Neural cell (in vitro differentiated cells): ENCODE results near the gene PLA2G4E. TPM values are rescaled to one million over a fixed set of nuclear protein-coding genes. Genes with fewer than 3 reads are reported as not detected.

Experiments used
- H2AFZ ChIP-seq: fragments of 200-600, 300-800 bp; sonication (generic), shearing (Covaris generic); 2 replicates; pipeline ENCODE4 v1.6.0; 2014; ENCODE audit warnings: low read depth, mild to moderate bottlenecking, antibody characterized with exemption, low read length, moderate library complexity
- H3F3A ChIP-seq: fragments of 200-600 bp; shearing (Covaris generic); 2 replicates; pipeline ENCODE4 v1.6.1; 2016; ENCODE audit warnings: mild to moderate bottlenecking, moderate library complexity, mixed read lengths, antibody characterized with exemption, low read length; ENCODE audit not compliant: insufficient read depth, poor library complexity, severe bottlenecking
- H3K27ac ChIP-seq: fragments of 200-600, 300-800 bp; sonication (generic), shearing (Covaris generic); 2 replicates; pipeline ENCODE4 v1.5.1; 2014; ENCODE audit warnings: mild to moderate bottlenecking, low read length, moderate library complexity
- H3K27me3 ChIP-seq: fragments of 300-800, 200-600 bp; sonication (generic), shearing (Covaris generic); 2 replicates; pipeline ENCODE4 v1.6.0; 2014; ENCODE audit warnings: mild to moderate bottlenecking, low read depth, low read length, moderate library complexity; ENCODE audit not compliant: insufficient read depth
- H3K36me3 ChIP-seq: fragments of 300-800, 200-600 bp; sonication (generic), shearing (Covaris generic); 2 replicates; pipeline ENCODE4 v1.5.1; 2014; ENCODE audit warnings: mild to moderate bottlenecking, antibody characterized with exemption, low read length, moderate library complexity; ENCODE audit not compliant: insufficient read depth
- H3K4me2 ChIP-seq: fragments of 300-800, 200-600 bp; sonication (generic), shearing (Covaris generic); 2 replicates; pipeline ENCODE4 v1.6.0; 2014; ENCODE audit warnings: mild to moderate bottlenecking, low read length
- H3K4me3 ChIP-seq: fragments of 300-800, 200-600 bp; sonication (generic), shearing (Covaris generic); 2 replicates; pipeline ENCODE4 v1.5.1; 2014; ENCODE audit warnings: mild to moderate bottlenecking, low read length, moderate library complexity
- H3K79me2 ChIP-seq: fragments of 200-600 bp; shearing (Covaris generic); replicated peaks from 2 replicates; pipeline ENCODE4 v1.6.0; 2014; ENCODE audit warnings: mild to moderate bottlenecking, low read length, moderate library complexity; ENCODE audit not compliant: insufficient read depth
- H3K9ac ChIP-seq: fragments of 300-800, 200-600 bp; sonication (generic), shearing (Covaris generic); 2 replicates; pipeline ENCODE4 v1.6.1; 2016; ENCODE audit warnings: mild to moderate bottlenecking, low read length, mixed read lengths
- H3K9me2 ChIP-seq: fragments of 200-600 bp; shearing (Covaris generic); 2 replicates; pipeline ENCODE4 v1.6.1; 2016; ENCODE audit warnings: mild to moderate bottlenecking, low read length, mixed read lengths; ENCODE audit not compliant: insufficient read depth
- H3K9me3 ChIP-seq: fragments of 200-600, 300-800 bp; sonication (generic), shearing (Covaris generic); 2 replicates; pipeline ENCODE4 v1.6.1; 2016; ENCODE audit warnings: mild to moderate bottlenecking, mixed run types, low read length, moderate library complexity, mixed read lengths
- H4K20me1 ChIP-seq: fragments of 200-600 bp; shearing (Covaris generic); 2 replicates; pipeline ENCODE4 v1.6.1; 2016; ENCODE audit warnings: mild to moderate bottlenecking, mixed run types; ENCODE audit not compliant: insufficient read depth
- EP300 ChIP-seq: fragments of 450-650 bp; conservative IDR thresholded peaks from 2 replicates; pipeline ENCODE4 v1.6.1; 2014; ENCODE audit warnings: antibody characterized with exemption, mild to moderate bottlenecking, moderate library complexity; ENCODE audit not compliant: poor library complexity, severe bottlenecking
- EZH2 ChIP-seq: fragments of 200-600, 300-800 bp; shearing (Covaris generic), sonication (generic); IDR thresholded peaks from 2 replicates; pipeline ENCODE4 v1.6.1; 2014; ENCODE audit warnings: antibody characterized with exemption, low read length, borderline replicate concordance, mild to moderate bottlenecking; ENCODE audit not compliant: insufficient read depth, poor library complexity, severe bottlenecking
- MXI1 ChIP-seq: fragments of 450-650 bp; conservative IDR thresholded peaks from 2 replicates; pipeline ENCODE4 v1.6.1; 2014; ENCODE audit warnings: antibody characterized with exemption, mild to moderate bottlenecking; ENCODE audit not compliant: poor library complexity, severe bottlenecking
- POLR2AphosphoS5 ChIP-seq: IDR thresholded peaks from 2 replicates; pipeline ENCODE4 v1.6.1; 2012
- RAD21 ChIP-seq: fragments of 450-650 bp; conservative IDR thresholded peaks from 2 replicates; pipeline ENCODE4 v1.6.1; 2014; ENCODE audit warnings: antibody characterized with exemption, mild to moderate bottlenecking, moderate library complexity
- SMC3 ChIP-seq: fragments of 450-650 bp; conservative IDR thresholded peaks from 2 replicates; pipeline ENCODE4 v1.6.1; 2014; ENCODE audit warnings: antibody characterized with exemption, mild to moderate bottlenecking, moderate library complexity; ENCODE audit not compliant: poor library complexity
- TAF1 ChIP-seq: IDR thresholded peaks from 2 replicates; pipeline ENCODE4 v1.6.1; 2012; ENCODE audit warnings: low read depth
- polyA plus RNA-seq: library from polyadenylated mRNA; depleted of rRNA; stranded (reverse); fragments of >200 nt; gene quantifications from 2 replicates; pipeline ENCODE4 v1.2.3, GENCODE V29; 2014
- TF ChIP-seq, protein P1 (sequence below): fragments of 450-650 bp; IDR thresholded peaks from 2 replicates; pipeline ENCODE4 v1.5.1; 2014; ENCODE audit warnings: antibody characterized with exemption, mild to moderate bottlenecking, moderate library complexity; ENCODE audit not compliant: poor library complexity, severe bottlenecking
- TF ChIP-seq, protein P2 (sequence below): IDR thresholded peaks from 2 replicates; pipeline ENCODE4 v1.6.1; 2012; ENCODE audit warnings: borderline replicate concordance

PLA2G4E gene
- polyA plus RNA-seq, 1 donor from 2014 or later: not detected

DNA sequence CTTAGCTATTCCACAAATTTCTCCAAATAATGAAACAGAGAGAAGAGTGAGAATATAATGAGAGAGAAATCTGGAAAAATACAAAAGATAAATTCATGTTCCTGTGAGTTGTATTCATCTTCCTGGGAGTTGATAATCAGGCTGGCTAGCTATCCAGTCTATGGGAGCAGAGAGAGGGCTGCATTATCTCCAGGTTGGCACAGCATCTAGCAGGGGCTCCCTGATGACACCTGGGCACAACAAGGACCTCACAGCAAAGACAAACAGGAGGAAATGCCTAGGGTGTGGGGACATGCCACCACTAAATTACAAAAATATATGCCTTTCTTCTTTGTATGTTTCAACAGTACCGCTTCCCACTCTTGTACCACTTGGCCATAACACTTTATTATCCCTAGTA, 50.4 kb downstream of the PLA2G4E start:
- H2AFZ ChIP-seq: no peak overlapping the region
- peaks cover 26% of the 10 kb centered on the region for H3K27me3 ChIP-seq
- TF ChIP-seq EZH2 (no peak), MXI1 (no peak), EP300 (no peak), RAD21 (no peak), SMC3 (no peak), TAF1 (no peak), POLR2AphosphoS5 (no peak)
- TF ChIP-seq, protein P1, sequence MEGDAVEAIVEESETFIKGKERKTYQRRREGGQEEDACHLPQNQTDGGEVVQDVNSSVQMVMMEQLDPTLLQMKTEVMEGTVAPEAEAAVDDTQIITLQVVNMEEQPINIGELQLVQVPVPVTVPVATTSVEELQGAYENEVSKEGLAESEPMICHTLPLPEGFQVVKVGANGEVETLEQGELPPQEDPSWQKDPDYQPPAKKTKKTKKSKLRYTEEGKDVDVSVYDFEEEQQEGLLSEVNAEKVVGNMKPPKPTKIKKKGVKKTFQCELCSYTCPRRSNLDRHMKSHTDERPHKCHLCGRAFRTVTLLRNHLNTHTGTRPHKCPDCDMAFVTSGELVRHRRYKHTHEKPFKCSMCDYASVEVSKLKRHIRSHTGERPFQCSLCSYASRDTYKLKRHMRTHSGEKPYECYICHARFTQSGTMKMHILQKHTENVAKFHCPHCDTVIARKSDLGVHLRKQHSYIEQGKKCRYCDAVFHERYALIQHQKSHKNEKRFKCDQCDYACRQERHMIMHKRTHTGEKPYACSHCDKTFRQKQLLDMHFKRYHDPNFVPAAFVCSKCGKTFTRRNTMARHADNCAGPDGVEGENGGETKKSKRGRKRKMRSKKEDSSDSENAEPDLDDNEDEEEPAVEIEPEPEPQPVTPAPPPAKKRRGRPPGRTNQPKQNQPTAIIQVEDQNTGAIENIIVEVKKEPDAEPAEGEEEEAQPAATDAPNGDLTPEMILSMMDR: no peak
- TF ChIP-seq, protein P2, sequence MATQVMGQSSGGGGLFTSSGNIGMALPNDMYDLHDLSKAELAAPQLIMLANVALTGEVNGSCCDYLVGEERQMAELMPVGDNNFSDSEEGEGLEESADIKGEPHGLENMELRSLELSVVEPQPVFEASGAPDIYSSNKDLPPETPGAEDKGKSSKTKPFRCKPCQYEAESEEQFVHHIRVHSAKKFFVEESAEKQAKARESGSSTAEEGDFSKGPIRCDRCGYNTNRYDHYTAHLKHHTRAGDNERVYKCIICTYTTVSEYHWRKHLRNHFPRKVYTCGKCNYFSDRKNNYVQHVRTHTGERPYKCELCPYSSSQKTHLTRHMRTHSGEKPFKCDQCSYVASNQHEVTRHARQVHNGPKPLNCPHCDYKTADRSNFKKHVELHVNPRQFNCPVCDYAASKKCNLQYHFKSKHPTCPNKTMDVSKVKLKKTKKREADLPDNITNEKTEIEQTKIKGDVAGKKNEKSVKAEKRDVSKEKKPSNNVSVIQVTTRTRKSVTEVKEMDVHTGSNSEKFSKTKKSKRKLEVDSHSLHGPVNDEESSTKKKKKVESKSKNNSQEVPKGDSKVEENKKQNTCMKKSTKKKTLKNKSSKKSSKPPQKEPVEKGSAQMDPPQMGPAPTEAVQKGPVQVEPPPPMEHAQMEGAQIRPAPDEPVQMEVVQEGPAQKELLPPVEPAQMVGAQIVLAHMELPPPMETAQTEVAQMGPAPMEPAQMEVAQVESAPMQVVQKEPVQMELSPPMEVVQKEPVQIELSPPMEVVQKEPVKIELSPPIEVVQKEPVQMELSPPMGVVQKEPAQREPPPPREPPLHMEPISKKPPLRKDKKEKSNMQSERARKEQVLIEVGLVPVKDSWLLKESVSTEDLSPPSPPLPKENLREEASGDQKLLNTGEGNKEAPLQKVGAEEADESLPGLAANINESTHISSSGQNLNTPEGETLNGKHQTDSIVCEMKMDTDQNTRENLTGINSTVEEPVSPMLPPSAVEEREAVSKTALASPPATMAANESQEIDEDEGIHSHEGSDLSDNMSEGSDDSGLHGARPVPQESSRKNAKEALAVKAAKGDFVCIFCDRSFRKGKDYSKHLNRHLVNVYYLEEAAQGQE: no peak
- no peak overlapping the region for H3K27ac ChIP-seq
- no peaks in the 10 kb centered on the region for H3F3A ChIP-seq
- no peak overlapping the region for H3K9ac ChIP-seq
- no peaks in the 10 kb centered on the region for H3K9me3 ChIP-seq
- no peak overlapping the region for H3K4me3 ChIP-seq
- no peaks in the 10 kb centered on the region for H3K36me3 ChIP-seq
- no peaks in the 10 kb centered on the region for H3K9me2 ChIP-seq
- no peak overlapping the region for H3K4me2 ChIP-seq
- no peaks in the 10 kb centered on the region for H3K79me2 ChIP-seq
- H4K20me1 ChIP-seq: no peaks in the 10 kb centered on the region

DNA sequence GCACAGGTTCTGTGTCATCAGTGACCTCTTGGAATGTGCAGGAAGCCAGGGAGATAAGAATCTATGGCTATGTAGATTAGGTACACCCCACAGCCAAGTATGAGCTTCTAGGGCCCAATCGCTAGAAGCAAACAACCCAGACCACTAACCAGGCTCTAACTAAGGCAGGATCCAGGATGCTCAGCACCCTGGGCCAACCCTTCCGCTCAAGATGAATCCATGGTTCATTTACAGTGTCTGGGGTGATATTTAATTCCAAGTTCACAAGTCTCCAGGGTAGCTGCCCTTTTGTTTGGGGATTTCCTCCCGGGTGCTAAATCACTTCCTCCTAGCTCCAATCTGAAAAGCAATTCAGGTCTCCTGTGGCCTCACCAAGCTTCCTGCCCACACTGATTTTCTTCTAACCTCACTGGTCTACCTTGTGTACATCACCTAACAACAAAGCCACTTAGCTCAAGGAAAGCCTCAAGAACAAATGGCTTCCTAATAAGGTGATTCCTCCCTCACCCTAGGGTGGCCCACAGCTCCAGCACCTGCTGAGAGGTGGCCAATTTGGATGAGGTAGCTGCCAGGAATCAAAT, 50.9 kb downstream of the PLA2G4E start:
- TF ChIP-seq EP300 (no peak), RAD21 (no peak), MXI1 (no peak), POLR2AphosphoS5 (no peak), SMC3 (no peak), TAF1 (no peak), EZH2 (no peak)
- TF ChIP-seq, protein P1: no peak
- TF ChIP-seq, protein P2: no peak
- H2AFZ ChIP-seq: no peak overlapping the region
- no peaks in the 10 kb centered on the region for H3K9me2 ChIP-seq
- H4K20me1 ChIP-seq: no peaks in the 10 kb centered on the region
- H3F3A ChIP-seq: no peaks in the 10 kb centered on the region
- H3K9me3 ChIP-seq: no peaks in the 10 kb centered on the region
- no peak overlapping the region for H3K4me3 ChIP-seq
- H3K36me3 ChIP-seq: no peaks in the 10 kb centered on the region
- H3K4me2 ChIP-seq: no peak overlapping the region
- H3K27ac ChIP-seq: no peak overlapping the region
- no peak overlapping the region for H3K9ac ChIP-seq
- H3K79me2 ChIP-seq: no peaks in the 10 kb centered on the region
- peaks cover 24% of the 10 kb centered on the region for H3K27me3 ChIP-seq
